Large intestine (tissue), 12 donors: ENCODE measurements around the gene ITGA3. TPM values are rescaled to one million over a fixed set of nuclear protein-coding genes. Genes with fewer than 3 reads are reported as not detected.

Experiments used
- DNase-seq, 2 donors: peaks; one replicate each; pipeline versions ENCODE4 v3.0.0 to v3.0.0-alpha.2; 2013
- H3K27ac ChIP-seq: one replicate; pipeline ENCODE4 v1.5.1; 2013; ENCODE audit warnings: low read length
- H3K27me3 ChIP-seq: 2 replicates; pipeline ENCODE4 v1.6.1; 2013; ENCODE audit warnings: low read length; ENCODE audit not compliant: control insufficient read depth, insufficient read depth
- H3K36me3 ChIP-seq: 2 replicates; pipeline ENCODE4 v1.6.1; 2013; ENCODE audit warnings: low read length; ENCODE audit not compliant: control insufficient read depth, insufficient read depth
- H3K4me1 ChIP-seq: one replicate; pipeline ENCODE4 v1.6.1; 2013; ENCODE audit warnings: low read length; ENCODE audit not compliant: control insufficient read depth, insufficient read depth
- H3K4me3 ChIP-seq: one replicate; pipeline ENCODE4 v1.5.1; 2013; ENCODE audit warnings: low read length
- H3K9me3 ChIP-seq: one replicate; pipeline ENCODE4 v1.6.1; 2013; ENCODE audit warnings: mild to moderate bottlenecking, low read depth, low read length, moderate library complexity; ENCODE audit not compliant: control insufficient read depth
- WGBS: methylation state at CpG from one replicate; pipeline ENCODE4 v1.1.5; 2013; ENCODE audit warnings: low lambda C conversion rate; ENCODE audit not compliant: insufficient coverage; 5-methylcytosine and 5-hydroxymethylcytosine counted together
- long read RNA-seq, 11 donors: transcript quantifications; one replicate each; lab custom pipeline, GENCODE V29; 2026
- polyA plus RNA-seq: library from polyadenylated mRNA; unstranded; fragments of 120-200 nt; gene quantifications from one replicate; pipeline ENCODE4 v1.2.1, GENCODE V29; 2013

The ITGA3 gene
- polyA plus RNA-seq, result 61.8 TPM
- long read RNA-seq, donor 1, transcript ITGA3-208 (3 exons, 3,055 nt), result major isoform, 6 of 355 reads
- long read RNA-seq, donor 1, partial matches to known transcripts, result 345 of 355 reads
- long read RNA-seq, donor 1, other reads (novel, unspliced or antisense), result 0 of 355 reads
- long read RNA-seq, donor 2, full-length matches to known transcripts, result 20 of 36 reads
- long read RNA-seq, donor 2, partial matches to known transcripts, result 16 of 36 reads
- long read RNA-seq, donor 2, other reads (novel, unspliced or antisense), result 0 of 36 reads
- long read RNA-seq, donor 3, result 0 reads
- long read RNA-seq, donor 4, result 0 reads
- long read RNA-seq, donor 5, full-length matches to known transcripts, result 7 of 7 reads
- long read RNA-seq, donor 5, partial matches to known transcripts, result 0 of 7 reads
- long read RNA-seq, donor 5, other reads (novel, unspliced or antisense), result 0 of 7 reads
- long read RNA-seq, donor 6, full-length matches to known transcripts, result 5 of 5 reads
- long read RNA-seq, donor 6, partial matches to known transcripts, result 0 of 5 reads
- long read RNA-seq, donor 6, other reads (novel, unspliced or antisense), result 0 of 5 reads
- long read RNA-seq, donor 7, partial matches to known transcripts, result 0 of 2 reads
- long read RNA-seq, donor 7, other reads (novel, unspliced or antisense), result 0 of 2 reads
- long read RNA-seq, donor 8, partial matches to known transcripts, result 31 of 33 reads
- long read RNA-seq, donor 8, other reads (novel, unspliced or antisense), result 0 of 33 reads
- long read RNA-seq, donor 9, transcript ITGA3-208 (3 exons, 3,055 nt), result major isoform, 7 of 9 reads
- long read RNA-seq, donor 9, partial matches to known transcripts, result 0 of 9 reads
- long read RNA-seq, donor 9, other reads (novel, unspliced or antisense), result 0 of 9 reads
- long read RNA-seq, donor 10, full-length matches to known transcripts, result 7 of 12 reads
- long read RNA-seq, donor 10, partial matches to known transcripts, result 5 of 12 reads
- long read RNA-seq, donor 10, other reads (novel, unspliced or antisense), result 0 of 12 reads
- long read RNA-seq, donor 11, partial matches to known transcripts, result 5 of 11 reads
- long read RNA-seq, donor 11, other reads (novel, unspliced or antisense), result 0 of 11 reads

DNA sequence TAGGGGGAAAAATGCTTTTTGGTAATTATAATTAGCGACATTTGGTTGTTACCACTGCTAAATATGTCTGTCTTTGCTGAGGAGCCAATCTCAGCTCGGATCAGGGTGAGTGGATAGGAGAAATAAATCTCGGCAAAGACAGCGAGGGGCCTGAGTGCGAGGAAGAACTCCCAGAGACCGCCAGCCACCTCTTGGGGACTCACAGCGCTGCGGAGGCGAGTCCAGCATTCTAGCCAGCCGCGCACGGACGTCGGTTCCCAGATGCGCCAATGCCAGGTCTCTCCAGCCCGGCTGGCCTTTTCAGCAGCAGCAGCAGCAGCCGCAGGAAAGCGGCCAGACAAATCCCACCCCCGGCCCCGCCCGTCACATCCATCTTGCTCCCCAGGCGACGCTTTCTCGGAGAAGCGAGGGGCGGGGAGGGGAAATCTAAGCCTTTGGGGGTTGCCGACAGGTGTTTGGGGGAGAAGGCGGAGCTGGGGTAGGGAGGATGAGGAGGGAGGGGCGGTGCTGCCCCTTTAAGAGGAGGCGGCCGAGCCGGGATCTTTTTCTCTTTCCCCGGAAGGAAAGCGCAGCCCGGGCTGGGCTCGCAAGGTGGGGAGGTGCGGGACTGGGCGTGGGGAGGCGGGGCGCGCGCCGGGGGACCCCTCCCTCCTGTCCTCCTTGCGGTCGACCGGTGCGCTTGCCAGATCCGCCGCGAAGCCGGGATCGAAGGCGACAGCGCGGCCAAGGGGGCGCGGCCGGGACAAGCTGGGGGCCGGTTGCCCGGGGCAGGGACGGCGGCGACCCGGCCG lies at the start of gene ITGA3:
Gene ITGA3 (plus strand): TSS at position 685 of the 791 bp plus-strand sequence. CDS start 330 bp downstream, outside the sequence.
- peak; percentile 73 to 88 for DNase-seq
- Histone ChIP-seq H3K36me3 (no peaks in the 10 kb centered on the region), H3K4me1 (peaks cover 56% of the 10 kb centered on the region), H3K27me3 (no peaks in the 10 kb centered on the region), H3K27ac (peak within 1 kb of the TSS; percentile 98), H3K4me3 (peak within 1 kb of the TSS; percentile 65), H3K9me3 (no peaks in the 10 kb centered on the region)
- WGBS, result no CpG with 5 or more reads among the region's 65 CpGs

DNA sequence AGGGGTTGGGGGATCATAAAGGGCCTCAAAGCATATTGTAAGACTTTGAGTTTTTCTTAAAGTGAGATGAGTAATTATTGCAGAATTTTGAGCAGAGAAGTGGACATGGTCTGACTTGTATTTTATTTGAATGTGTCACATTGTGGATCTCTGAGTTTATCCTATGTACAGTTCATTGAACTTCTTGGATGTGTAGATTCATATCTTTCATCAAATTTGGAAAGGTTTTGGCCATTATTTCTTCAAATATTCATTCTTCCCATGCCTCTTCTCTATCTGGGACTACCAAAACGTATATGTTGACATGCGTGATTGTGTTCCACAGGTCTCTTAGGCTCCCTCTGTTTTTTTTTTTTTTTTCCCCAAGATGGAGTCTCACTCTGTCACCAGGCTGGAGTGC lies 46.6 kb upstream of the ITGA3 start:
- Histone ChIP-seq H3K36me3 (no peaks in the 10 kb centered on the region), H3K27me3 (peaks cover 10% of the 10 kb centered on the region), H3K4me3 (no peak overlapping the region), H3K27ac (no peak overlapping the region), H3K9me3 (peaks cover 12% of the 10 kb centered on the region), H3K4me1 (no peaks in the 10 kb centered on the region)
- 100% methylated on average over 2 of the region's 2 CpGs for WGBS
- no peak for DNase-seq

DNA sequence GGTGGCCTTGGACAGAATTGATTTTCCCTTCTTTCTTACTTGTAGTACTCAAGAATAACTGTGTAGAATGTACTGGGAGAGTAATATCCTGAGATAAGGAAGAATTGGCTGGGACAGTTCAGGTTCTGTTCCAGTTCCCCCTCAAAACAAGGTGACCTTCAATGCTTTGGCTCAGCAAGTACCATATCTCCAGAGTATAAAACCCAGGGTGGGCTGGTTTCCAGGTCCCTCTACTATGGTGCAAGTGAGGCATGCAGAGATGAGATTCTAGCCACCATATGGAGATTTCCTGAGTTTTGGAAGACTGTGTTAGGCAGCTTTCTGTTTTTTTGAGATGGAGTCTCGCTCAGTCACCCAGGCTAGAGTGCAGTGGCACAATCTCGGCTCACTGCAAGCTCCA lies 42.8 kb upstream of the ITGA3 start:
- Histone ChIP-seq H3K27ac (no peak overlapping the region), H3K27me3 (peaks cover 4% of the 10 kb centered on the region), H3K4me1 (no peaks in the 10 kb centered on the region), H3K9me3 (peaks cover 12% of the 10 kb centered on the region), H3K4me3 (no peak overlapping the region), H3K36me3 (no peaks in the 10 kb centered on the region)
- no peak for DNase-seq
- no CpG with 5 or more reads among the region's 2 CpGs for WGBS

DNA sequence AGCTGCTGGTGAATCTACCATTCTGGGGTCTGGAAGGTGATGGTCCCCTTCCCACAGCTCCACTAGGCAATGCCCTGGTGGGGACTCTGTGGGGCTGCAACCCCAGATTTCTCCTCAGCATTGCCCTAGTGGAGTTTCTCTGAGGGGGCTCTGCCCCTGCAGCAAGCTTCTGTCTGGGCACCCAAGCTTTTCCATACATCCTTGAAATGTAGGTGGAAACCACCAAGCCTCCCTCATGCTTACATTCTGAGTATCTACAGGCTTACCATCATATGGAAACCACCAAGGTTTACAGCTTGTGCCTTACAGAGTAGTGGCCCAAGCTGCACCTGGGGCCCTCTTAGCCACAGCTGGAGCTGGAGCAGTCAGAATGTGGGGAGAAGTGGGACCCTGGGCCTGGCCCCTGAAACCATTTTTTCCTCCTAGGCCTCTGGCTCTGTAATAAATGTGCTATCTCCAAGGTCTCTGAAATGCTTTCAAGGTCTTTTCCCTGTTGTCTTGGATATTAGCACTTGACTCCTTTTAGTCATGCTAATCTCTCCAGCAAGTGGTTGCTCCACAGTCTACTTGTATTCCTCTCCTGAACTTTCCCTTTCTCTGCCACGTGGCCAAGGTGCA lies 41.3 kb upstream of the ITGA3 start:
- Histone ChIP-seq H3K9me3 (peaks cover 5% of the 10 kb centered on the region), H3K27me3 (no peaks in the 10 kb centered on the region), H3K4me1 (no peaks in the 10 kb centered on the region), H3K27ac (no peak overlapping the region), H3K4me3 (no peak overlapping the region), H3K36me3 (no peaks in the 10 kb centered on the region)
- 67% methylated on average over 1 of the region's 1 CpG for WGBS
- DNase-seq, result no peak

DNA sequence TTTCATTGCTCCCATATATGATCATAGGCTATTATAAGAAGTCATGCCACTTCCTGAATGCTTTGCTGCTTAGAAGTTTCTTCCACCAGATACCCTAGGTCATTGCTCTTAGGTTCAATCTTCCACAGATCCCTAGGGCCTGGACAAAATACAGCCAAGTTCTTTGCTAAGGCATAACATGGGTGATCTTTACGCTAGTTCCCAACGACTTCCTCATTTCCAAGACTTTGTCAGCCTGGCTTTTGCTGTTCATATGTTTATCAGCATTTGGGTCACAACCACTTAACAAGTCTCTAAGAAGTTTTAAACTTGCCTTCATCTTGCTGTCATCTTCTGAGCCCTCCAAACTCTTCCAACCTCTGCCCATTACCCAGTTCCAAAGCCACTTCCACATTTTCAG lies 40.8 kb upstream of the ITGA3 start:
- no peak overlapping the region for H3K27ac ChIP-seq
- H3K4me1 ChIP-seq, result no peaks in the 10 kb centered on the region
- H3K36me3 ChIP-seq, result no peaks in the 10 kb centered on the region
- no peak overlapping the region for H3K4me3 ChIP-seq
- peaks cover 5% of the 10 kb centered on the region for H3K9me3 ChIP-seq
- no peaks in the 10 kb centered on the region for H3K27me3 ChIP-seq
- DNase-seq, result no peak
- WGBS, result no CpG with 5 or more reads among the region's 2 CpGs

DNA sequence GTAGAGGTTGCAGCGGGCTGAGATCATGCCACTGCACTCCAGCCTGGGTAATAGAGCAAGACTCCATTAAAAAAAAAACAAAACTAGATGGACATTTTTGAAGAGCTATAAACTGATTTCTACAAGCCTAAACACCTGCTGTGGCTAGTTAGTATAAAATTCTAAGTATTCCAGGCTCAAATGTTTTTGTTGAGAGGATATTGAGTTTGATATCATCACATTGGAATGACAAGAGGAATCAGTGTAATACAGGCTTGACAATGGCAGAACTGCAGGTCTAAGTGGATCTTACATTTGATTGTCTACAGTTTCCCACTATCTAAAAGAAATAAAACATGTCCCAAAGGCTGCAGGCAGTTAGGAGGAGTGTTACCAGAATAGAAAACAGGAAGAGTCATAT lies 37.0 kb upstream of the ITGA3 start:
- no peak overlapping the region for H3K27ac ChIP-seq
- H3K27me3 ChIP-seq, result no peaks in the 10 kb centered on the region
- no CpG with 5 or more reads among the region's 1 CpG for WGBS
- DNase-seq, result no peak
- no peaks in the 10 kb centered on the region for H3K4me1 ChIP-seq
- no peaks in the 10 kb centered on the region for H3K36me3 ChIP-seq
- no peaks in the 10 kb centered on the region for H3K9me3 ChIP-seq
- no peak overlapping the region for H3K4me3 ChIP-seq

DNA sequence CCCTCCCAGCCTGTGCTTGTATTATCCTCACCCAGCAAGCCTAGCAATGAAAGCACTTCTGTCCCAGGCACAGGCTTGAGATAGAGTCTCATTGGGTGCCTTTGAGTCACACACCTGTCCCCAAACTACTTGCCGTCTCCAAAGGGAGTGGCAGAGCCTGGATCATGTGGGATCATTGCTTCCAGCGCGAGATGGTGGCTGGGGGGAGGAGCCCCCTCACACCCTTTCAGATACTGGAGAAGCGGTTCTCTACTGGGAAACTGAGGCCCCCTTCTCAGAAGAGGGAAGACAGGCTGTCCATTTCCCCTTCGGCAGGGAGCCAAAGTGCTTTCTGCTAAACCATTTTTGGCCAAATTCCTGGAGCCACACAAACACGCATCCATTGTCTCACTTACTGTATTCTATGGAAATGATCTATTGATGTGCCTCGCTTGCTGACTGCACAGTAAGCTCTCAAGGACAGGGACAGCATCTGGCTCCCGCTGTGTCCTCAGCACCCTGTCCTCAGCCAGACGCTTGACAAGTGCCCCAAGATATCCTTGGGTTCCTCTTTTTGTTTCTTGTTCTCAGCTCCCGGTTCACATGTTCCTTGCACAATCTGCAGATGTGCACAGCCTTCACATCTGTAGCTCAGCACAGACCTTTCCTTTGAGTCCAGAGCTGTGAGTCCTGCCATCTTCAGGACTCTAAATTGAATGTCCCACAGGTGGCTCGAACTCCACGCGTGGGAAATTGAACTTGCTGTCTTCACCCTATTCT lies 34.9 kb upstream of the ITGA3 start:
- no peak for DNase-seq
- H3K4me3 ChIP-seq, result no peak overlapping the region
- H3K9me3 ChIP-seq, result no peaks in the 10 kb centered on the region
- H3K27me3 ChIP-seq, result no peaks in the 10 kb centered on the region
- H3K4me1 ChIP-seq, result no peaks in the 10 kb centered on the region
- no CpG with 5 or more reads among the region's 13 CpGs for WGBS
- no peak overlapping the region for H3K27ac ChIP-seq
- no peaks in the 10 kb centered on the region for H3K36me3 ChIP-seq

DNA sequence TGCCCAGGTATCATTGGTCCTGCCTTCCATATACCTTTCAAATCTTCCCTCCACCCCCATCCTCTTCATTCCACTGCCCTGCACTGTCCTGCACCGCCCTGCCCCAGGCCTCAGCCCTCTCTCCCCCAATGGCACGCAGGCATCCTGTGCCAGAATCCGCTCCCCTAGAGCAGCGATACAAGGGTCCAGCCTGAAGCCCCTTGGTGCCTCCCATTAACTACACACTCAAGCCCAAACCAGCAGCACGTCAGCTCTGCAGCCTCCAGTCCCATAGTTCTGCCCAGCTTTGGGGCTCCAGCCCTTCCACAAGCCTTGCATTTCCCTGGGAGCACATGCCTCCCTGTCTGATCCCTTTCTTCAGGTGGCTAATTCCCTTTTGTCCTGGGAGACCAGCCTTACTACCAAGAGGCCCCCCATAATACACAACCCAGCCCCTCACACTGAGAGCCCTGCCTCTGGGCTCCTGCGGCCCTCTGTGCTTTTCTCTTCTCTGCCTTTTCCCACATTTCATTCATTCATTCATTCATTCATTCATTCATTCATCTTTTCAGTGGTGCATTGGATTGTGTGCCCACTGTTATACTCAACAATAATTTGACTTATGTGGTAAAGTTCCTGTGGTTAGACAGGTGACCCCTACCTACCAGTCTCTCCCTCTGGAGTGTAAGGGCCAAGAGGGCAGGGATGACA lies 34.1 kb upstream of the ITGA3 start:
- Histone ChIP-seq H3K27me3 (no peaks in the 10 kb centered on the region), H3K27ac (no peak overlapping the region), H3K4me3 (no peak overlapping the region), H3K4me1 (no peaks in the 10 kb centered on the region), H3K9me3 (no peaks in the 10 kb centered on the region), H3K36me3 (no peaks in the 10 kb centered on the region)
- 100% methylated on average over 1 of the region's 6 CpGs for WGBS
- no peak for DNase-seq
